ENCODE results near the gene TCF4. TPM values are rescaled to one million over a fixed set of nuclear protein-coding genes. Genes with fewer than 3 reads are reported as not detected.
A peak's percentile ranks its signal among the peaks of the same experiment; 100 is the strongest.

Gene TCF4
- total and polyA plus RNA-seq, 10 donors = 14.6 to 200 (median 153) TPM

DNA sequence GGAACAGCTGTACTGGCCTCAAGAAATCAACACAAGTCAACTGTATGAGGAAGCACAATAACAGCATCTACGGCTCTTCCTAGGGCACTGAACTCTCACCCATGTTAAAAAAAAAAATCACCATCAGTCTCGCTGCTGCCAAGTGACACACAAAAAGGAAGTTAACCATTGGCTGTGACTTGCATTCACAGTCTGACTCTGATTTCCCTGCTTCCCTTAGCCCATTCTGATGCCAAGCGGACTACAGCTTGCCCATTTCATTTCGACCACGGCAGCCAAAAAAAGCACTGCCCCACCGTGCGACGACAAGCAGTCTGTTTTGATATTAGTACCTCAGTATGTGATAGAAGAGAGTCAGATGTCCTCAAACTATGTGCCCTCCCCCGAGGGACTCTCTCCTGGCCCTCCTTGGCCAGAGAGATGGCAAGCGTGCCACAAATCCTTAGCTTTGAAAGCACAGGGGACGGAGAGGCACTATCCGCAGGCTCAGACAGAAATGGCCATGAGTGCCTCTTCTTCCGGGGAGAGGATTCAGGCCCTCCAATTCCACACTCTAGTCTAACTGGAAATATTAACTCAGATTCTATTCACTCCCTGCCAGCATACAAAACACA lies 250.0 kb downstream of the TCF4 start:
- peaks cover 15 to 49% (median 25%) of the 10 kb centered on the region in 6 donors for H3K4me1 ChIP-seq
- H3K4me3 ChIP-seq = peak overlapping the region in 3 of 8 donors; percentile 0 to 21 (median 1)
- H3K27ac ChIP-seq = peak overlapping the region; percentile 27 to 86 (median 76)
- intact Hi-C loops (cut with DNase I; ENCODE audit: low total_unique reads) = no loop called here
- DNase-seq = no peak
- H3K27me3 ChIP-seq (replicated peaks in 1 of 7) = no peaks in the 10 kb centered on the region
- WGBS, 5 donors = 29 to 47% (median 38%) methylated on average over 13 of the region's 13 CpGs
- TF ChIP-seq, protein P1, sequence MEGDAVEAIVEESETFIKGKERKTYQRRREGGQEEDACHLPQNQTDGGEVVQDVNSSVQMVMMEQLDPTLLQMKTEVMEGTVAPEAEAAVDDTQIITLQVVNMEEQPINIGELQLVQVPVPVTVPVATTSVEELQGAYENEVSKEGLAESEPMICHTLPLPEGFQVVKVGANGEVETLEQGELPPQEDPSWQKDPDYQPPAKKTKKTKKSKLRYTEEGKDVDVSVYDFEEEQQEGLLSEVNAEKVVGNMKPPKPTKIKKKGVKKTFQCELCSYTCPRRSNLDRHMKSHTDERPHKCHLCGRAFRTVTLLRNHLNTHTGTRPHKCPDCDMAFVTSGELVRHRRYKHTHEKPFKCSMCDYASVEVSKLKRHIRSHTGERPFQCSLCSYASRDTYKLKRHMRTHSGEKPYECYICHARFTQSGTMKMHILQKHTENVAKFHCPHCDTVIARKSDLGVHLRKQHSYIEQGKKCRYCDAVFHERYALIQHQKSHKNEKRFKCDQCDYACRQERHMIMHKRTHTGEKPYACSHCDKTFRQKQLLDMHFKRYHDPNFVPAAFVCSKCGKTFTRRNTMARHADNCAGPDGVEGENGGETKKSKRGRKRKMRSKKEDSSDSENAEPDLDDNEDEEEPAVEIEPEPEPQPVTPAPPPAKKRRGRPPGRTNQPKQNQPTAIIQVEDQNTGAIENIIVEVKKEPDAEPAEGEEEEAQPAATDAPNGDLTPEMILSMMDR (IDR thresholded peaks at IDR 0.05 in 8 of 11, conservative IDR thresholded peaks at IDR 0.05 in 3 of 11) = no peak
- no peak for TF ChIP-seq POLR2A (IDR thresholded peaks at IDR 0.05)
- peak in 2 of 3 donors; percentile 52 to 80 for TF ChIP-seq POLR2AphosphoS5 (IDR thresholded peaks at IDR 0.05)
- no peaks in the 10 kb centered on the region for H3K36me3 ChIP-seq
- no peaks in the 10 kb centered on the region for H3K9me3 ChIP-seq

DNA sequence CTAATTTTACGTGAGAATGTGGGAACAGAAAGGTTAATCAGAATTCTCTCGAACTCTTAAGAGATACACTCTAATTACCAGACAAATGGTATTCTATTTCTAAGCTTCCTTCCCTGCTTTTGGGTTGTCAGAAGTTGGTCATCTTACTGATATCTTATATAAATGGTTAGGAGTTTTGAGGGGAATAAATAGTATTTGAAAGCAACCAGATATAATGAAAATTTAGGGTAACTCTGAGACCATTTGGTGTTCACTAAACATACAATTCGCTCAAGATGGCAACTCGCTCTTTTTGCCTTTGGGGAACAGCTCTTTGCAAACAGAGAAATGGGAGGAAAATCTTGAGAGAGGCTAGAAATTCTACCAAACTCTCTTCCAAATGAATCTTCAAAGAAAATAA lies 250.9 kb downstream of the TCF4 start:
- Histone ChIP-seq H3K4me1 (peaks cover 15 to 47% (median 25%) of the 10 kb centered on the region in 6 donors), H3K4me3 (no peak overlapping the region), H3K27ac (peak overlapping the region in 7 of 8 donors; percentile 55 to 86 (median 77)), H3K27me3 (replicated peaks in 1 of 7) (no peaks in the 10 kb centered on the region), H3K36me3 (no peaks in the 10 kb centered on the region), H3K9me3 (no peaks in the 10 kb centered on the region)
- intact Hi-C loops (cut with DNase I; ENCODE audit: low total_unique reads) = no loop called here
- 84 to 92% (median 92%) methylated on average over 4 of the region's 4 CpGs for WGBS, 5 donors
- DNase-seq = no peak
- TF ChIP-seq POLR2AphosphoS5 (IDR thresholded peaks at IDR 0.05) (no peak), POLR2A (IDR thresholded peaks at IDR 0.05) (no peak)
- TF ChIP-seq, protein P1 (IDR thresholded peaks at IDR 0.05 in 8 of 11, conservative IDR thresholded peaks at IDR 0.05 in 3 of 11) = no peak

DNA sequence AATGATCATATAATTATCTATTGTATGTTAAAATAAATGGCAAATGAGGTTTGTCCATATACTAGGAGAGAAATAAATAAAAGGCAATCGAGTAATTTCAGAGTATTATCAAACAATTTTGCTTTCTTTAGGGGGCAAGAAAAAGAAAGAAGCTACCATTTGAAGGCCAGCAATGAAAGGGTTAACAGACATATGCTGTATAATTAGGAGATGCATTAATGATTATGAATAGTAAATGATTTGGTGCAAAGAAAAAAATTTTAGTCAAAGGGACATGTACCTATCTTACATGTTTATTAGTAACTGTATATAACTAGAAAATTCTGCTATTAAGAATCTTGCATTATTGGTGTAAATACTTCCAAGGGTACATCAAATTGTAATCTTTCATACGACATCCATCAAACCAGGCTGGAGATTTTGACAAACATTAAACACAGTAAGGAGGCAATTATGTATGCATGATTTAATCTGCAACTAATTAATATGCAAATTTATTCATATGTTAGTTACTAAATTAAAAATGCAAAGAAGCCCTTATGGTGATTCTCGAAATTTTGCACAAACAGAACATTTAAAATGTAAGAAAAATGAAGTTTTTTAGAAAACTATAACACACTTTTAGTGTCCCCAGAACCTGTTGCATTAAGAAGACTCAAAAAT lies 251.4 kb downstream of the TCF4 start:
- TF ChIP-seq POLR2AphosphoS5 (IDR thresholded peaks at IDR 0.05) (no peak), POLR2A (IDR thresholded peaks at IDR 0.05) (no peak)
- TF ChIP-seq, protein P1 (IDR thresholded peaks at IDR 0.05 in 8 of 11, conservative IDR thresholded peaks at IDR 0.05 in 3 of 11) = no peak
- no peaks in the 10 kb centered on the region for H3K36me3 ChIP-seq
- peaks cover 15 to 47% (median 25%) of the 10 kb centered on the region in 6 donors for H3K4me1 ChIP-seq
- H3K27ac ChIP-seq = peak overlapping the region in 2 of 8 donors; percentile 79 to 83
- no peak overlapping the region for H3K4me3 ChIP-seq
- DNase-seq = no peak
- intact Hi-C loops (cut with DNase I; ENCODE audit: low total_unique reads) = no loop called here
- H3K27me3 ChIP-seq (replicated peaks in 1 of 7) = no peaks in the 10 kb centered on the region
- WGBS, 5 donors = 81 to 91% (median 88%) methylated on average over 3 of the region's 3 CpGs
- H3K9me3 ChIP-seq = no peaks in the 10 kb centered on the region

DNA sequence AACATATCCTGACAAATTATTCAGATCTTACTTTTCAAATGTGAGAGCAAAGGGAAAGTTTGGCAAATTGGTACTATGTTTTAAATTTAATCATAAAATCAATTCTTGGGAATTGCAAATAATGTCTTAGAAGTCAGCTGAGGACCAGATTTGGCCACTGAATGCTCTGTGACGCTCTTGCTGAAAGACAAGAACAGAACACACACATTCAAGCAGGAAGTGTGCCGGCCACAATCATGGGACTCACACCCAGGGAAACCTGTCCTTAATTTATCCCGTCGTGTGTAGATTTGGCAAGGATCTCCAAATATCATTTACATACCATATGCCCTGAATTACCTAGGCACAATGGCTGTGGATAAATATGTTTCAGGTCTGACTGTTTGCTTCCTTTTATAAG lies 253.1 kb downstream of the TCF4 start:
- TF ChIP-seq POLR2A (IDR thresholded peaks at IDR 0.05) (no peak), POLR2AphosphoS5 (IDR thresholded peaks at IDR 0.05) (no peak)
- TF ChIP-seq, protein P1 (IDR thresholded peaks at IDR 0.05 in 8 of 11, conservative IDR thresholded peaks at IDR 0.05 in 3 of 11) = no peak
- WGBS, 5 donors = 30 to 46% (median 39%) methylated on average over 4 of the region's 4 CpGs

More for the DNA sequence above, 253.1 kb downstream of the TCF4 start:
- intact Hi-C loops (cut with DNase I; ENCODE audit: low total_unique reads) = no loop called here
- Histone ChIP-seq H3K4me3 (no peak overlapping the region), H3K9me3 (no peaks in the 10 kb centered on the region), H3K4me1 (peaks cover 15 to 52% (median 25%) of the 10 kb centered on the region in 6 donors), H3K27me3 (replicated peaks in 1 of 7) (no peaks in the 10 kb centered on the region), H3K27ac (no peak overlapping the region), H3K36me3 (no peaks in the 10 kb centered on the region)
- DNase-seq = no peak

Data from spleen (tissue), 11 donors.